H9 (cell line): ENCODE results near the gene GRID1. TPM values are rescaled to one million over a fixed set of nuclear protein-coding genes. Genes with fewer than 3 reads are reported as not detected.

Source experiments
- DNase-seq: peaks from one replicate; pipeline ENCODE4 v3.0.0-alpha.2; 2017
- H2AFZ ChIP-seq: one replicate; pipeline ENCODE4 v1.6.1; 2013; ENCODE audit warnings: mild to moderate bottlenecking, low read length, control low read depth, moderate library complexity
- H2AK5ac ChIP-seq: 2 replicates; pipeline ENCODE4 v1.6.1; 2013; ENCODE audit warnings: low read length, control low read depth, mixed read lengths; ENCODE audit not compliant: insufficient read length
- H2BK120ac ChIP-seq: one replicate; pipeline ENCODE4 v1.6.1; 2013; ENCODE audit warnings: low read depth, mild to moderate bottlenecking, low read length, control low read depth, inconsistent platforms; ENCODE audit not compliant: poor library complexity, severe bottlenecking
- H2BK12ac ChIP-seq: 2 replicates; pipeline ENCODE4 v1.6.1; 2013; ENCODE audit warnings: low read length, control low read depth, mixed read lengths, low read depth; ENCODE audit not compliant: insufficient read length
- H2BK15ac ChIP-seq: 2 replicates; pipeline ENCODE4 v1.6.1; 2013; ENCODE audit warnings: low read depth, low read length, control low read depth
- H2BK20ac ChIP-seq: one replicate; pipeline ENCODE4 v1.6.1; 2013; ENCODE audit warnings: low read depth, mild to moderate bottlenecking, low read length, control low read depth, inconsistent platforms; ENCODE audit not compliant: poor library complexity, severe bottlenecking
- H2BK5ac ChIP-seq: 2 replicates; pipeline ENCODE4 v1.6.1; 2013; ENCODE audit warnings: low read length, control low read depth, mixed read lengths; ENCODE audit not compliant: insufficient read length
- H3K14ac ChIP-seq: 2 replicates; pipeline ENCODE4 v1.6.1; 2013; ENCODE audit warnings: low read length, control low read depth; ENCODE audit not compliant: insufficient read depth
- H3K18ac ChIP-seq: 2 replicates; pipeline ENCODE4 v1.6.1; 2013; ENCODE audit warnings: low read depth, mild to moderate bottlenecking, mixed read lengths, low read length, control low read depth; ENCODE audit not compliant: insufficient read length
- H3K23ac ChIP-seq: 2 replicates; pipeline ENCODE4 v1.6.1; 2013; ENCODE audit warnings: low read length, control low read depth, mixed read lengths, low read depth; ENCODE audit not compliant: insufficient read length
- H3K23me2 ChIP-seq: 2 replicates; pipeline ENCODE4 v1.6.1; 2013; ENCODE audit warnings: low read depth, mild to moderate bottlenecking, mixed read lengths, low read length, control low read depth; ENCODE audit not compliant: insufficient read length, poor library complexity, severe bottlenecking
- H3K27ac ChIP-seq: 2 replicates; pipeline ENCODE4 v1.5.1; 2013; ENCODE audit warnings: low read length, control low read depth, mixed read lengths, low read depth; ENCODE audit not compliant: insufficient read length
- H3K27me3 ChIP-seq: 2 replicates; pipeline ENCODE4 v1.6.1; 2013; ENCODE audit warnings: low read length, control low read depth, inconsistent platforms; ENCODE audit not compliant: insufficient read depth
- H3K4ac ChIP-seq: 2 replicates; pipeline ENCODE4 v1.6.1; 2013; ENCODE audit warnings: low read depth, mild to moderate bottlenecking, control low read depth, inconsistent platforms, low read length, moderate library complexity
- H3K4me1 ChIP-seq: 2 replicates; pipeline ENCODE4 v1.6.1; 2013; ENCODE audit warnings: low read length, control low read depth, inconsistent platforms; ENCODE audit not compliant: insufficient read depth
- H3K4me2 ChIP-seq: 2 replicates; pipeline ENCODE4 v1.6.1; 2013; ENCODE audit warnings: low read length, control low read depth, mixed read lengths; ENCODE audit not compliant: insufficient read length, insufficient read depth
- H3K56ac ChIP-seq: 2 replicates; pipeline ENCODE4 v1.6.1; 2013; ENCODE audit warnings: low read depth, mild to moderate bottlenecking, mixed read lengths, low read length, control low read depth; ENCODE audit not compliant: insufficient read length
- H3K79me1 ChIP-seq: 2 replicates; pipeline ENCODE4 v1.6.1; 2013; ENCODE audit warnings: low read depth, mild to moderate bottlenecking, moderate library complexity, low read length, control low read depth, inconsistent platforms; ENCODE audit not compliant: insufficient read depth, poor library complexity, severe bottlenecking
- H3K79me2 ChIP-seq: 2 replicates; pipeline ENCODE4 v1.6.1; 2013; ENCODE audit warnings: low read length, control low read depth, inconsistent platforms; ENCODE audit not compliant: insufficient read depth
- H3K9ac ChIP-seq: 2 replicates; pipeline ENCODE4 v1.6.1; 2013; ENCODE audit warnings: low read length, control low read depth, mixed read lengths; ENCODE audit not compliant: insufficient read length; ENCODE audit errors: extremely low read depth
- H3K9me3 ChIP-seq: one replicate; pipeline ENCODE4 v1.6.1; 2013; ENCODE audit warnings: low read depth, low read length, inconsistent platforms; ENCODE audit not compliant: control insufficient read depth
- H3T11ph ChIP-seq: one replicate; pipeline ENCODE4 v1.6.1; 2013; ENCODE audit warnings: mild to moderate bottlenecking, low read length, control low read depth, inconsistent platforms
- H4K20me1 ChIP-seq: one replicate; pipeline ENCODE4 v1.6.1; 2013; ENCODE audit not compliant: control insufficient read depth, insufficient read length, insufficient read depth
- H4K5ac ChIP-seq: 2 replicates; pipeline ENCODE4 v1.6.1; 2013; ENCODE audit warnings: low read depth, mild to moderate bottlenecking, mixed read lengths, low read length, control low read depth; ENCODE audit not compliant: insufficient read length
- H4K8ac ChIP-seq: replicated peaks from 2 replicates; pipeline ENCODE4 v1.6.1; 2013; ENCODE audit warnings: low read length, control low read depth, mixed read lengths, low read depth; ENCODE audit not compliant: insufficient read length
- H4K91ac ChIP-seq: 2 replicates; pipeline ENCODE4 v1.6.1; 2013; ENCODE audit warnings: low read depth, mild to moderate bottlenecking, moderate library complexity, mixed read lengths, low read length, control low read depth; ENCODE audit not compliant: insufficient read length
- H3K27ac Mint-ChIP-seq, 3 experiments: 2 replicates in 2 of 3; 3 replicates in 1 of 3; pipeline ENCODE4 v1.8.0; 2020 to 2021; ENCODE audit warnings: mixed read lengths in 3 of 3, mild to moderate bottlenecking in 1 of 3, moderate library complexity in 1 of 3
- H3K27me3 Mint-ChIP-seq: 2 replicates; pipeline ENCODE4 v1.8.0; 2021; ENCODE audit warnings: low read depth, mild to moderate bottlenecking, moderate library complexity, mixed read lengths
- H3K36me3 Mint-ChIP-seq, 3 experiments: 2 replicates in 2 of 3; 3 replicates in 1 of 3; pipeline ENCODE4 v1.8.0; 2020 to 2021; ENCODE audit warnings: low read depth in 3 of 3, mixed read lengths in 3 of 3; ENCODE audit not compliant: insufficient read depth in 1 of 3
- H3K4me1 Mint-ChIP-seq, 2 experiments: 2 replicates each; pipeline ENCODE4 v1.8.0; 2020; ENCODE audit warnings: mixed read lengths in 2 of 2
- H3K4me3 Mint-ChIP-seq, 2 experiments: 2 replicates in 1 of 2; 3 replicates in 1 of 2; pipeline ENCODE4 v1.8.0; 2020 to 2021; ENCODE audit warnings: mild to moderate bottlenecking in 2 of 2, mixed read lengths in 2 of 2, moderate library complexity in 1 of 2
- H3K9me3 Mint-ChIP-seq, 2 experiments: 2 replicates in 1 of 2; 3 replicates in 1 of 2; pipeline ENCODE4 v1.8.0; 2020; ENCODE audit warnings: mild to moderate bottlenecking in 2 of 2, mixed read lengths in 2 of 2, moderate library complexity in 1 of 2
- WGBS: extraction: QIAGEN DNeasy Blood & Tissue Kit; methylation state at CpG from one replicate; pipeline ENCODE4 v1.1.7; 2013; ENCODE audit warnings: missing lambda C conversion rate, low lambda C conversion rate, mixed read lengths; ENCODE audit not compliant: insufficient read length; ENCODE audit errors: extremely low coverage; 5-methylcytosine and 5-hydroxymethylcytosine counted together
- total RNA-seq: library from RNA; stranded (reverse); gene quantifications from 2 replicates; pipeline ENCODE4 v1.2.1, GENCODE V29; 2021
- TF ChIP-seq, protein P1 (sequence below): fragments of 200-600 bp; sonication (generic); conservative IDR thresholded peaks from 3 replicates; pipeline ENCODE4 v1.8.0; 2021; ENCODE audit warnings: antibody characterized with exemption, mild to moderate bottlenecking

The GRID1 gene
- total RNA-seq, 1 experiment from 2014 or later = 0.35 TPM

DNA sequence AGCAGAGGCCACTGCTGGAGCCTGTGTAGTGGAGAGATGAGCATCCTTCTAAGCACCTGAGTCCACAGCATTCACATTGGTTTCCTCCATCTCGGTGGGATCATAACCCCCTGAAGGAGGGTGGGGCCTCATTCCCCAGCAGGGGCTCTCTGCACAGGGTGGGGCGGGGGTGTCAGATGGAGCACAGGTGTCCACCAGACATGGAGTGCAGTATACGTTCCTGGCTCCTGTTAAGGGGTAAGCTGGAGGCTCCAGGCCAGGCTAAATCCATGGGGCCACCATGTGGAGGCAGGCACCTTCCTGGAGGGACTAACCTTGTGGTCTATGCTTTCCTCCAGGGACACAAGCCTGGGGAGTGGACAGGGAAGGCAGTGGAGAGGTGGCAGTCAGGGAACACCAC lies 252.6 kb downstream of the GRID1 start:
- no peak overlapping the region for H4K8ac ChIP-seq
- no peaks in the 10 kb centered on the region for H3K79me1 ChIP-seq
- H3K4me1 ChIP-seq = no peaks in the 10 kb centered on the region
- H3T11ph ChIP-seq = no peak overlapping the region
- no peak overlapping the region for H3K4ac ChIP-seq
- H2BK120ac ChIP-seq = no peak overlapping the region
- no peak overlapping the region for H4K91ac ChIP-seq
- no peak overlapping the region; the same call in 1 of the 2 replicates for H3K14ac ChIP-seq
- TF ChIP-seq, protein P1, sequence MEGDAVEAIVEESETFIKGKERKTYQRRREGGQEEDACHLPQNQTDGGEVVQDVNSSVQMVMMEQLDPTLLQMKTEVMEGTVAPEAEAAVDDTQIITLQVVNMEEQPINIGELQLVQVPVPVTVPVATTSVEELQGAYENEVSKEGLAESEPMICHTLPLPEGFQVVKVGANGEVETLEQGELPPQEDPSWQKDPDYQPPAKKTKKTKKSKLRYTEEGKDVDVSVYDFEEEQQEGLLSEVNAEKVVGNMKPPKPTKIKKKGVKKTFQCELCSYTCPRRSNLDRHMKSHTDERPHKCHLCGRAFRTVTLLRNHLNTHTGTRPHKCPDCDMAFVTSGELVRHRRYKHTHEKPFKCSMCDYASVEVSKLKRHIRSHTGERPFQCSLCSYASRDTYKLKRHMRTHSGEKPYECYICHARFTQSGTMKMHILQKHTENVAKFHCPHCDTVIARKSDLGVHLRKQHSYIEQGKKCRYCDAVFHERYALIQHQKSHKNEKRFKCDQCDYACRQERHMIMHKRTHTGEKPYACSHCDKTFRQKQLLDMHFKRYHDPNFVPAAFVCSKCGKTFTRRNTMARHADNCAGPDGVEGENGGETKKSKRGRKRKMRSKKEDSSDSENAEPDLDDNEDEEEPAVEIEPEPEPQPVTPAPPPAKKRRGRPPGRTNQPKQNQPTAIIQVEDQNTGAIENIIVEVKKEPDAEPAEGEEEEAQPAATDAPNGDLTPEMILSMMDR = no peak
- no peak overlapping the region for H3K9ac ChIP-seq
- H3K79me2 ChIP-seq = no peaks in the 10 kb centered on the region
- H3K27me3 ChIP-seq = no peaks in the 10 kb centered on the region
- H3K4me2 ChIP-seq = no peak overlapping the region
- no peaks in the 10 kb centered on the region for H3K9me3 Mint-ChIP-seq
- H2AFZ ChIP-seq = no peak overlapping the region
- H3K36me3 Mint-ChIP-seq = no peaks in the 10 kb centered on the region
- H2BK15ac ChIP-seq = no peak overlapping the region
- H3K4me1 Mint-ChIP-seq = no peaks in the 10 kb centered on the region
- no peak overlapping the region for H2BK12ac ChIP-seq
- H4K20me1 ChIP-seq = no peaks in the 10 kb centered on the region
- no peak overlapping the region for H3K23ac ChIP-seq
- no peaks in the 10 kb centered on the region for H3K23me2 ChIP-seq
- no peak overlapping the region for H3K4me3 Mint-ChIP-seq
- no peak overlapping the region for H3K27ac Mint-ChIP-seq
- no peak overlapping the region for H2BK5ac ChIP-seq
- no peaks in the 10 kb centered on the region for H3K9me3 ChIP-seq
- no CpG with 5 or more reads among the region's 3 CpGs for WGBS
- H4K5ac ChIP-seq = no peak overlapping the region
- H2BK20ac ChIP-seq = no peak overlapping the region
- peak; percentile 14 for DNase-seq
- H3K27me3 Mint-ChIP-seq = no peaks in the 10 kb centered on the region; the same call in 1 of the 2 replicates
- H3K18ac ChIP-seq = no peak overlapping the region
- no peak overlapping the region for H3K56ac ChIP-seq
- no peak overlapping the region for H3K27ac ChIP-seq
- H2AK5ac ChIP-seq = no peak overlapping the region
